ENCODE results near the gene SNRNP48.

Gene SNRNP48

GRCh38 chr6:7589949-7590917, at the start of gene SNRNP48:
Gene SNRNP48 (plus strand): TSS chr6:7590198. CDS start chr6:7590258, 60 bp downstream.
- no peaks in the 10 kb centered on the region for H3K9me3 ChIP-seq
- H3K36me3 ChIP-seq, result peaks cover 17% of the 10 kb centered on the region
- no peaks in the 10 kb centered on the region for H3K27me3 ChIP-seq
- H3K4me3 ChIP-seq (ENCODE audit: low read depth in 1 of 2, low read length in 1 of 2), result peak within 1 kb of the TSS; percentile 85 to 95
- H3K4me1 ChIP-seq (ENCODE audit: control insufficient read depth in 1 of 2, insufficient read depth in 1 of 2, low read depth in 1 of 2, low read length in 1 of 2), result peaks cover 21% of the 10 kb centered on the region in 2 experiments
- peak within 1 kb of the TSS; percentile 61 for H3K27ac ChIP-seq
- TF ChIP-seq, protein P1, sequence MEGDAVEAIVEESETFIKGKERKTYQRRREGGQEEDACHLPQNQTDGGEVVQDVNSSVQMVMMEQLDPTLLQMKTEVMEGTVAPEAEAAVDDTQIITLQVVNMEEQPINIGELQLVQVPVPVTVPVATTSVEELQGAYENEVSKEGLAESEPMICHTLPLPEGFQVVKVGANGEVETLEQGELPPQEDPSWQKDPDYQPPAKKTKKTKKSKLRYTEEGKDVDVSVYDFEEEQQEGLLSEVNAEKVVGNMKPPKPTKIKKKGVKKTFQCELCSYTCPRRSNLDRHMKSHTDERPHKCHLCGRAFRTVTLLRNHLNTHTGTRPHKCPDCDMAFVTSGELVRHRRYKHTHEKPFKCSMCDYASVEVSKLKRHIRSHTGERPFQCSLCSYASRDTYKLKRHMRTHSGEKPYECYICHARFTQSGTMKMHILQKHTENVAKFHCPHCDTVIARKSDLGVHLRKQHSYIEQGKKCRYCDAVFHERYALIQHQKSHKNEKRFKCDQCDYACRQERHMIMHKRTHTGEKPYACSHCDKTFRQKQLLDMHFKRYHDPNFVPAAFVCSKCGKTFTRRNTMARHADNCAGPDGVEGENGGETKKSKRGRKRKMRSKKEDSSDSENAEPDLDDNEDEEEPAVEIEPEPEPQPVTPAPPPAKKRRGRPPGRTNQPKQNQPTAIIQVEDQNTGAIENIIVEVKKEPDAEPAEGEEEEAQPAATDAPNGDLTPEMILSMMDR (IDR thresholded peaks at IDR 0.05), result peak; percentile 54

DNA sequence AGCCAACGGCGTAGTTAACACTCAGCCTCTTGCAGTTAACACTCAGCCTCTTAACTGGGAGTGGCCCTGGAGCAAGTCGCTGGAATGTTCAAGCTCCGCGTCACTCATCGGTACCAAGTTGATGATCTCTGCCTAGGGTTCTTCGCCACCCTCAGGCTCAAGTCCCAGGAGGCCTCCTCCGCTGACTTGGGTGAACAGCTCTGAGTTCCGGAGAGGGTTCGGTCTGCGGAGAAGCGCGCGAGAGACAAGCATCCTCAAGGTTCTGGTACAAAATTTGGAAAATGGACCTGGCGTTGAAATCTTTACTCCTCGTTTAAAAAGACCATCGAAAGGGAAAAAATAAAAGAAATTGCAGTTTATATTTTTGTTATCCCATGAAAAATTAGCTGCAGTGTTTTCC, 49.4 kb upstream of the SNRNP48 start:
- no peaks in the 10 kb centered on the region for H3K9me3 ChIP-seq
- peaks cover 20 to 25% of the 10 kb centered on the region in 2 experiments for H3K4me1 ChIP-seq (ENCODE audit: control insufficient read depth in 1 of 2, insufficient read depth in 1 of 2, low read depth in 1 of 2, low read length in 1 of 2)
- H3K36me3 ChIP-seq, result no peaks in the 10 kb centered on the region
- TF ChIP-seq, protein P1 (IDR thresholded peaks at IDR 0.05), result no peak
- H3K27me3 ChIP-seq, result peaks cover 100% of the 10 kb centered on the region
- no peak overlapping the region for H3K27ac ChIP-seq
- H3K4me3 ChIP-seq (ENCODE audit: low read depth in 1 of 2, low read length in 1 of 2), result peak overlapping the region; percentile 58 to 65

DNA sequence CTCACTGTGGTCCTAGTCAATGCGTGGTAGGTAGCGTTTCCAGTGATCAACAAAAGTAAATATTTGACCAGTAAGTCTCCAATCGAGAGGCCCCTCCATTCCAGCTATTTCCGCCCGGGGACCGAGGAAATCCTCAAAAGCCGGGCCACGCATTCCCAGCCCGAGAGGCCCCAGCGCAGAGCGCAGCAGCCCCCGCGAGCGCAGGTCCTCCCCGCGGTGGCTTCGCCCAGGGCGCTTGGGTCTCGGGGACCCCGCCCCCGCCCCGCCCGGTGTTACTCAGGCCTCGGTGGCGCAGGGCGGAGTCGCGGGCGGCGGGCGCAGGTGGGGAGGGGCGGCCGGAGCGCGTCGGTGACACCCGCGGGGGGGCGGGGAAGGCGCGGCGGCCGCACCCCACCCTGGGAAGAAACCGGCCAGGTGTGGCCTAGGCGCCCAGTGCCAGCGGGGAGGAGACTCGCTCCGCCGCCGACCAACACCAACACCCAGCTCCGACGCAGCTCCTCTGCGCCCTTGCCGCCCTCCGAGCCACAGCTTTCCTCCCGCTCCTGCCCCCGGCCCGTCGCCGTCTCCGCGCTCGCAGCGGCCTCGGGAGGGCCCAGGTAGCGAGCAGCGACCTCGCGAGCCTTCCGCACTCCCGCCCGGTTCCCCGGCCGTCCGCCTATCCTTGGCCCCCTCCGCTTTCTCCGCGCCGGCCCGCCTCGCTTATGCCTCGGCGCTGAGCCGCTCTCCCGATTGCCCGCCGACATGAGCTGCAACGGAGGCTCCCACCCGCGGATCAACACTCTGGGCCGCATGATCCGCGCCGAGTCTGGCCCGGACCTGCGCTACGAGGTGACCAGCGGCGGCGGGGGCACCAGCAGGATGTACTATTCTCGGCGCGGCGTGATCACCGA, 48.6 kb upstream of the SNRNP48 start, which contains the start of gene DSP:
TSS of gene DSP (plus strand) at position 497 of the 890 bp plus-strand sequence. CDS start at position 742, 245 bp downstream.
- peaks cover 100% of the 10 kb centered on the region for H3K27me3 ChIP-seq
- H3K9me3 ChIP-seq, result no peaks in the 10 kb centered on the region
- TF ChIP-seq, protein P1 (IDR thresholded peaks at IDR 0.05), result no peak
- H3K36me3 ChIP-seq, result no peaks in the 10 kb centered on the region
- H3K4me1 ChIP-seq (ENCODE audit: control insufficient read depth in 1 of 2, insufficient read depth in 1 of 2, low read depth in 1 of 2, low read length in 1 of 2), result peaks cover 20 to 25% of the 10 kb centered on the region in 2 experiments
- peak within 1 kb of the TSS; percentile 58 to 65 for H3K4me3 ChIP-seq (ENCODE audit: low read depth in 1 of 2, low read length in 1 of 2)
- no peak within 1 kb of the TSS for H3K27ac ChIP-seq

GRCh38 chr6:7542065-7542873, 47.7 kb upstream of the SNRNP48 start:
- no peaks in the 10 kb centered on the region for H3K36me3 ChIP-seq
- TF ChIP-seq, protein P1 (IDR thresholded peaks at IDR 0.05), result no peak
- peak overlapping the region; percentile 58 to 65 for H3K4me3 ChIP-seq (ENCODE audit: low read depth in 1 of 2, low read length in 1 of 2)
- no peaks in the 10 kb centered on the region for H3K9me3 ChIP-seq
- H3K4me1 ChIP-seq (ENCODE audit: control insufficient read depth in 1 of 2, insufficient read depth in 1 of 2, low read depth in 1 of 2, low read length in 1 of 2), result peaks cover 20 to 25% of the 10 kb centered on the region in 2 experiments
- H3K27me3 ChIP-seq, result peaks cover 100% of the 10 kb centered on the region
- H3K27ac ChIP-seq, result no peak overlapping the region
